ENCODE measurements around the gene GJC2. TPM values are rescaled to one million over a fixed set of nuclear protein-coding genes. Genes with fewer than 3 reads are reported as not detected.

GJC2 gene
- total and polyA plus RNA-seq, 2 donors (not counting 1 experiment from before 2014, with no cell fraction given) = 0.16 to 0.30 TPM

DNA sequence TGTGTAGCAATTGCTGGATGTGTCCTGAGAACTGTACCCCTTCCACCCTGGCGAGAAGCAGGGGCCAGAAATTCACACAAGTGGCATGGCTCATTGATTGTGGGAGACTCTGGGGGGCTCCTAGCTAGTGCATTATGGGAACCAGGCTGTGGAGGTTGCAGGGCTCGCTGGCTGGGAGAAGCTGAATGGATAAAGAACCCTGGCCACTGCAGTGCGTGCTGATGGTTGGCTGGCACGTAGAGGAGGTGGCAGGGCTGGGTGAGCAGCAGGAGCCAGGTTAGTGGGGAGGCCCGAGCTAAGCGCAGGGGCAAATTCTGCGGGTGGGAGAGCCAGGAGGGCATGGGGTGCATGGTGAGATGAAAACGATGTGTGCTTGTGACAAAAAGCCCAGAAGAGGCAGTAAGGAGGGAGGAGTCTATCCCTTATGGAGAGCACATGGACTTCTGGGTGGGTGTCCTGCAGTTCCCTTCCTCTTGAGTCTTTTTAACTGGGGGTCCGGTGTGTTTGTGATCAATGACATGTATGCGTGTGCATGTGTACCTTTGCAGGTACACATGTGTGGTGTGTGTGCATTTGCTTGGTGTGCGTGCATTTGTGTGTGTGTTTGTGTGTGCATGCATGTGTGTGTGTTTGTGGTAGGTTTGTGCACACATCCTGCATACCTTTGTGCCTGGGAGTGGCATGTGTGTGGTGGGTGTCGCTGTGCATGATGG is 6.1 kb upstream of the GJC2 start:
- WGBS (ENCODE audit: insufficient coverage) = 92% methylated on average over 10 of the region's 12 CpGs
- Histone ChIP-seq H3K4me3 (ENCODE audit: control extremely low read depth in 1 of 5, extremely low read depth in 1 of 5, insufficient read depth in 1 of 5, low read depth in 2 of 5, low read length in 4 of 5) (no peak overlapping the region), H3K9ac (ENCODE audit: low read length) (no peak overlapping the region), H3K4me1 (ENCODE audit: control insufficient read depth in 2 of 2, insufficient read depth in 2 of 2, low read length in 2 of 2) (peaks cover 36 to 52% of the 10 kb centered on the region in 2 donors), H3K4me2 (replicated peaks; ENCODE audit: low read depth, low read length, poor library complexity, severe bottlenecking) (peak overlapping the region; percentile 22), H3K9me3 (ENCODE audit: control extremely low read depth in 1 of 3, control insufficient read depth in 2 of 3, insufficient read depth in 1 of 3, low read length in 2 of 3) (peaks cover 0 to 8% (median 0%) of the 10 kb centered on the region in 3 donors), H3K36me3 (replicated peaks in 1 of 2; ENCODE audit: control extremely low read depth in 1 of 2, control insufficient read depth in 1 of 2, extremely low read depth in 1 of 2, insufficient read depth in 2 of 2, low read length in 1 of 2) (peaks cover 0 to 44% of the 10 kb centered on the region in 2 experiments), H3K27ac (ENCODE audit: low read length in 2 of 2) (no peak overlapping the region), H2AFZ (ENCODE audit: insufficient read depth, low read depth, low read length, poor library complexity, severe bottlenecking) (no peak overlapping the region), H4K20me1 (ENCODE audit: control insufficient read depth, insufficient read depth, low read length, poor library complexity, severe bottlenecking) (peaks cover 84% of the 10 kb centered on the region), H3K27me3 (replicated peaks in 1 of 4; ENCODE audit: control extremely low read depth in 1 of 4, control insufficient read depth in 3 of 4, insufficient read depth in 4 of 4, low read length in 3 of 4) (no peaks in the 10 kb centered on the region), H3K79me2 (ENCODE audit: control insufficient read depth, insufficient read depth, low read length) (peaks cover 65% of the 10 kb centered on the region)
- Mint-ChIP-seq H3K4me1 (peaks cover 42% of the 10 kb centered on the region), H3K4me3 (peak overlapping the region; percentile 49), H3K27me3 (no peaks in the 10 kb centered on the region), H3K27ac (no peak overlapping the region), H3K9me3 (ENCODE audit: insufficient read depth) (no peaks in the 10 kb centered on the region)
- POLR2A ChIA-PET = interaction anchor here (0.6 kb wide), 1 partner anchor 16 kb away, joined by 8 read pairs; no protein-coding TSS in a partner anchor
- DNase-seq = no peak
- CTCF ChIA-PET = interaction anchor here (1.2 to 1.6 kb wide), 3 partner anchors 13 to 21 kb away, joined by 4 to 7 read pairs (median 5); partner anchors contain the start of gene IBA57
- TF ChIP-seq, protein P1, sequence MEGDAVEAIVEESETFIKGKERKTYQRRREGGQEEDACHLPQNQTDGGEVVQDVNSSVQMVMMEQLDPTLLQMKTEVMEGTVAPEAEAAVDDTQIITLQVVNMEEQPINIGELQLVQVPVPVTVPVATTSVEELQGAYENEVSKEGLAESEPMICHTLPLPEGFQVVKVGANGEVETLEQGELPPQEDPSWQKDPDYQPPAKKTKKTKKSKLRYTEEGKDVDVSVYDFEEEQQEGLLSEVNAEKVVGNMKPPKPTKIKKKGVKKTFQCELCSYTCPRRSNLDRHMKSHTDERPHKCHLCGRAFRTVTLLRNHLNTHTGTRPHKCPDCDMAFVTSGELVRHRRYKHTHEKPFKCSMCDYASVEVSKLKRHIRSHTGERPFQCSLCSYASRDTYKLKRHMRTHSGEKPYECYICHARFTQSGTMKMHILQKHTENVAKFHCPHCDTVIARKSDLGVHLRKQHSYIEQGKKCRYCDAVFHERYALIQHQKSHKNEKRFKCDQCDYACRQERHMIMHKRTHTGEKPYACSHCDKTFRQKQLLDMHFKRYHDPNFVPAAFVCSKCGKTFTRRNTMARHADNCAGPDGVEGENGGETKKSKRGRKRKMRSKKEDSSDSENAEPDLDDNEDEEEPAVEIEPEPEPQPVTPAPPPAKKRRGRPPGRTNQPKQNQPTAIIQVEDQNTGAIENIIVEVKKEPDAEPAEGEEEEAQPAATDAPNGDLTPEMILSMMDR (IDR thresholded peaks at IDR 0.05) = no peak
- TF ChIP-seq EZH2 (IDR thresholded peaks at IDR 0.05; ENCODE audit: borderline replicate concordance, insufficient read depth, low read depth, low read length, poor library complexity, severe bottlenecking) = no peak
- intact Hi-C loops (cut with micrococcal nuclease) = no loop called here
- no peak for ATAC-seq (ENCODE audit: low read depth)
